ENCODE results near the gene CPB2.

CPB2 gene

DNA sequence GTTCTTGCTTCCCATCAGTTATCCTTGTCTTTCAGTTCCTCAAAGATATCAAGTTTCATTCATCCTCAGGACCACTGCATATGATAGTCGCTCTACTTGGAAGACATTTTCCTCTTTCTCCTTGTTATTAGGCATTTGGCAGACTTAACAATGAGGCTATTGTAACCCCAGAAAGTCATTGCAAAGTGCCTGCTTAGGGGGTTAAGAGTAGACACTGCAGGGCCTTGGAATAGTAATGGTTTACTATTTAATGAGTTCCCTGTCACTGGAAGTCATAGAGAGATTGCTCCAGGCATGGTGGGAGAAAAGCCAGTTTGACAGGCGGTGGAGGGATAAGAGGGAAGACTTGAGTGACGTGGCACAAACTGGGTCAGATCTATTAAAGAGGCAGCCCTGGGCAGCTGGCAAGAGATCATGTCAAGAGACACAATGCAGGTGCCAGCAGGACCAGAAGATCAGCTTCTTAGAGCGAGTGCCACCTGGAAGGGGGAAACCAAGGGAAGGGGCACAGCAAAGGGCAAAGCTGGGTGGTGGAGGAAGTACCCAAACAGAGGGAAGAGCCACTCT is 16.8 kb upstream of the CPB2 start:
- no peak overlapping the region for H3K4me3 ChIP-seq (ENCODE audit: low read depth, low read length)
- TF ChIP-seq, protein P1, sequence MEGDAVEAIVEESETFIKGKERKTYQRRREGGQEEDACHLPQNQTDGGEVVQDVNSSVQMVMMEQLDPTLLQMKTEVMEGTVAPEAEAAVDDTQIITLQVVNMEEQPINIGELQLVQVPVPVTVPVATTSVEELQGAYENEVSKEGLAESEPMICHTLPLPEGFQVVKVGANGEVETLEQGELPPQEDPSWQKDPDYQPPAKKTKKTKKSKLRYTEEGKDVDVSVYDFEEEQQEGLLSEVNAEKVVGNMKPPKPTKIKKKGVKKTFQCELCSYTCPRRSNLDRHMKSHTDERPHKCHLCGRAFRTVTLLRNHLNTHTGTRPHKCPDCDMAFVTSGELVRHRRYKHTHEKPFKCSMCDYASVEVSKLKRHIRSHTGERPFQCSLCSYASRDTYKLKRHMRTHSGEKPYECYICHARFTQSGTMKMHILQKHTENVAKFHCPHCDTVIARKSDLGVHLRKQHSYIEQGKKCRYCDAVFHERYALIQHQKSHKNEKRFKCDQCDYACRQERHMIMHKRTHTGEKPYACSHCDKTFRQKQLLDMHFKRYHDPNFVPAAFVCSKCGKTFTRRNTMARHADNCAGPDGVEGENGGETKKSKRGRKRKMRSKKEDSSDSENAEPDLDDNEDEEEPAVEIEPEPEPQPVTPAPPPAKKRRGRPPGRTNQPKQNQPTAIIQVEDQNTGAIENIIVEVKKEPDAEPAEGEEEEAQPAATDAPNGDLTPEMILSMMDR (IDR thresholded peaks at IDR 0.05; ENCODE audit: insufficient read depth, low read depth, low read length, missing control alignments), result no peak
- DNase-seq (ENCODE audit: low read depth), result no peak

DNA sequence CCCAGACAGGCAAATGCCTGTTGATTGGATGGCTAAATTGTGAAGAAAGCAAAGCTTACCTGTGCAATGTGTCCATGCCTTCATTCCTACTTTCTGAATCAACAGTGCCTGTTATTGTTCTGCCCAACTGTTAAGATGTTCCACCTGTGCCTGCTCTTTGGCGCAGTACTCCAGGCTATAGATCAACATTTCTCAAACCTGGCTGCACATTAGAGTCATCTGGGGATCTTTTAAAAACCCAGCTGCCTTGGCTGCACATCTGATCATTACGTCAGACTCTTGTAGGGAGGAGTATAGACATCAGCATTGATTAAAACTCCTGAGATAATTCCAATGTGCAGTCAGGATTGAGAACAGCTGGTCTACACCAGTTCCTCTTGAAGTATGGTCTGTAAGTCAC is 16.2 kb upstream of the CPB2 start:
- DNase-seq (ENCODE audit: low read depth), result no peak
- TF ChIP-seq, protein P1 (IDR thresholded peaks at IDR 0.05; ENCODE audit: insufficient read depth, low read depth, low read length, missing control alignments), result no peak
- no peak overlapping the region for H3K4me3 ChIP-seq (ENCODE audit: low read depth, low read length)

DNA sequence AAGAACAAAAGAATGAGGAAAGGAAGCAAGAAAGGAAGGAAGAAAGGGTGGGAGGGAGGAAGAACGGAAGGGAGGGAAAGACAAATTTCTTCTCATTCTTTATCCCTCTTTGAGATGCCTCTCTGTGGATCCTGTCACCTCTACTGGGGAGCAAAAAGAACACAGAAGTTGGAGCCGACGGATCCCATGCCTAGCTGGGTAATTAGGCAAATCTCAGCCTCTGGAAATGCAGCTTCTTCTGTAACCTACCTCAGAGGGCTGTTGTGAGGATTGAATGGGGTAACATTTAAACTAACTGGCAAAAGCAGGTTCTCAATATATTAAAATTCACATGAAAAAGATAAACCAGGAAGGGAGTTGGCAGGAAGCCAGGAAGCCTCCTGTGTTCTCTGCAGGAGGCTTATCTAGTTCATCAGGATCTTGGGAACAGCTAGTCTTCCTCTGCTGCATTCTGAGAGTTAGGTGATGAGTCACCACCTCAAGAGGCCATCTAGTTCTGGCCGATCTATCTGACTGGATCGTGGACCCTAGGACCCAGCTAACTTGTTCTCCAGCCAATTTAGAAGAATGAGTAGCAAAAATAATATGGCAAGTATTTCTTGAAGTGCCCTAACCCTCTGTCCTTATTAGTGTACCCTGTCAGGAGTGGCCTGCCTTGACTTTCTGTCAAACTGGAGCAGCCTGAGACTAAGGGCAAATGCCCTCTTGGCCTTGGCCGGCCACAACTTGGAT is 15.2 kb upstream of the CPB2 start:
- DNase-seq (ENCODE audit: low read depth), result no peak

DNA sequence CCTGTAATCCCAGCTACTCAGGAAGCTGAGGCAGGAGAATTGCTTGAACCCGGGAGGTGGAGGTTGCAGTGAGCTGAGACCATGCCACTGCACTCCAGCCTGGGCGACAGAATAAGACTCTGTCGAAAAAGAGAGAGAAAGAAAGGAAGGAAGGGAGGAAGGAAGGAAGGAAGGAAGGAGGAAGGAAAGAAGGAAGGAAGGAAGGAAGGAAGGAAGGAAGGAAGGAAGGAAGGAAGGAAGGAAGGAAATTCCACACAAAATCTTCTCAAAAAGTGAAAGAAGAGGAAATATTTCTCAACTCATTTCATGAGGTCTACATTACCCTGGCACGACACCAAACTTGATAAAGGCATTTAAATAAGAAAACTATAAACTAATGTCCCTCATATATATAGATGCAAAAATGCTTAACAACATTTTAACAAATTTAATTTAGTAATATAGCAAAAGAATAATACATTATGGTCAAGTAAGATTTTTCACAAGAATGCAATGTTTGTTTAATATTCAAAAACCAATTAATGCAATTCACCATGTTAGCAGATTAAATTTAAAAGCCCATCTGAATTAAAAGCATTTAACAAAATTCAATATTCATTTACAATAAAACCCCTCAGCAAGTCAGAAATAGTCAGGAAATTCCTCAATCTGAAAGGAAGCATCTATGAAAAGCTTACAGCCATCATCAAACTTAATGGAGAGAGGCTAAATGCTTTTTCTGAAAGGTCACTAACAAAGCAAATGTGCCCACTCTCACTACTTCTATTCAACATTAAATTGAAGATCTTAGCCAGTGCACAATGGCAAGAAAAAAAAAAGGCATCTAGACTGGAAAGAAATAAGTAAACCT is 12.0 kb upstream of the CPB2 start:
- TF ChIP-seq, protein P1 (IDR thresholded peaks at IDR 0.05; ENCODE audit: insufficient read depth, low read depth, low read length, missing control alignments), result no peak
- no peak overlapping the region for H3K4me3 ChIP-seq (ENCODE audit: low read depth, low read length)
- no peak for DNase-seq (ENCODE audit: low read depth)

More for the DNA sequence above, 15.2 kb upstream of the CPB2 start:
- no peak overlapping the region for H3K4me3 ChIP-seq (ENCODE audit: low read depth, low read length)
- TF ChIP-seq, protein P1 (IDR thresholded peaks at IDR 0.05; ENCODE audit: insufficient read depth, low read depth, low read length, missing control alignments), result no peak

DNA sequence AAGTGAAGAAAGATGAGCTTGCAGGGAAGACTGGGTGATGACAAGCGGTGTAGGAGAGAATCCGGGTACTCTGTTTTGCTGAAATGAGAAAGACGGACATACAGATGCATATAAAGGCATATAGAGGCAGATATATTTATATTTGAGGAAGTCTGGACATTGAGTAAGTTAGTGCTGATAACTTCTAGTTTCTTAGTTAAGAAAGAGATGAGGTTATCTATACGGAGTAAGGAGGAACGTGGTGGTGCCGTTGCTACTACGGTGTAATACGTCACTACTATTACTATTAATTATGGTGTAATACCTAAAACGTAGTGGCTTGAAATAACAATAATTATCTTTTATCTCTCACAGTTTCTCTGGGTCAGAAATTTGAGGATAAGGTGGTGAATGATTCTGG is 9.8 kb upstream of the CPB2 start:
- H3K4me3 ChIP-seq (ENCODE audit: low read depth, low read length), result no peak overlapping the region
- TF ChIP-seq, protein P1 (IDR thresholded peaks at IDR 0.05; ENCODE audit: insufficient read depth, low read depth, low read length, missing control alignments), result no peak
- no peak for DNase-seq (ENCODE audit: low read depth)

DNA sequence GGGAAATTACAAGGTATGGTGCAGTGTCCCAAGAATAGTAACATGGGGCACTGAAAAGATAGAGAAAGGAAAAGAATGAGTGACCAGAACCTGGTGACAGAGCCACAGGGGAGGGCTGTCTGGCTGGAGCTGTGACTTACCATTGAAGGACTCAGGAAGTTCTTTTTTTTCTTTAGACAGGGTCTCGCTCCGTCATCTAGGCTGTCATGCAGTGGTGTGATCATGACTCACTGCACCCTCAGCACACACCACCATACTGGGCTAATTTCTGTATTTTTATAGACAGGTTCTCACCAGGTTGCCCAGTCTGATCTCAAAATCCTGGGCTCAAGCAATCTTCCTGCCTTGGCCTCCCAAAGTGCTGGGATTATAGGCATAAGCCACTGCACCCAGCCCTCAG is 8.8 kb upstream of the CPB2 start:
- TF ChIP-seq, protein P1 (IDR thresholded peaks at IDR 0.05; ENCODE audit: insufficient read depth, low read depth, low read length, missing control alignments), result no peak
- no peak overlapping the region for H3K4me3 ChIP-seq (ENCODE audit: low read depth, low read length)
- no peak for DNase-seq (ENCODE audit: low read depth)
